ENCODE results near the gene PTPN1.

The PTPN1 gene

DNA sequence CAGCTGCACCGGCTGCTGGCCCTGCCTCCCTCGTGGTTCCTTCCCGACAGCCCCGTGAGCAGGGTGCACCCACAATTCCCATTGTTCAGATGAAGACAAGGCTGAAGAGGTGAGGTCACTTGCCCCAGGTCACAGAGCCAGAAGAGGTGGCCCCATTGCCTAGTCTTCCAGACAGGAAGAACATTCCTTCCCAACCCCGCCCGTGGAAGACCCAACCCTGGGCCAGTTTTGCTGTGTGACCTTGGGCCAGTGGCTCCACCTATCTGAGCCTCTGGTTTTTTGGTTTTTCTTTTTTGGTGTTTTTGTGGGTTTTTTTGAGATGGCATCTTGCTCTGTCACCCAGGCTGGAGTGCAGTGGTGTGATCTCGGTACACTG lies 119.5 kb downstream of the PTPN1 start:
- Histone ChIP-seq H3K9ac (ENCODE audit: low read length) (no peak overlapping the region), H3K4me3 (ENCODE audit: low read depth, low read length, poor library complexity, severe bottlenecking) (no peak overlapping the region), H3K4me1 (ENCODE audit: insufficient read depth, low read length, severe bottlenecking) (no peaks in the 10 kb centered on the region), H4K20me1 (ENCODE audit: insufficient read depth, low read length) (no peaks in the 10 kb centered on the region), H3K9me3 (ENCODE audit: low read length) (no peaks in the 10 kb centered on the region), H3K4me2 (ENCODE audit: low read length) (no peak overlapping the region), H3K27me3 (ENCODE audit: insufficient read depth, low read length) (peaks cover 6% of the 10 kb centered on the region; the same call in 1 of the 2 replicates), H3K36me3 (ENCODE audit: insufficient read depth, low read length) (no peaks in the 10 kb centered on the region), H3K27ac (ENCODE audit: low read depth, low read length, poor library complexity, severe bottlenecking) (no peak overlapping the region), H3F3A (ENCODE audit: insufficient read depth, low read length) (no peaks in the 10 kb centered on the region), H3K9me2 (ENCODE audit: low read depth, low read length) (no peaks in the 10 kb centered on the region), H2AFZ (ENCODE audit: low read length) (no peak overlapping the region), H3K79me2 (ENCODE audit: insufficient read depth, low read length) (no peaks in the 10 kb centered on the region)
- TF ChIP-seq, protein P1, sequence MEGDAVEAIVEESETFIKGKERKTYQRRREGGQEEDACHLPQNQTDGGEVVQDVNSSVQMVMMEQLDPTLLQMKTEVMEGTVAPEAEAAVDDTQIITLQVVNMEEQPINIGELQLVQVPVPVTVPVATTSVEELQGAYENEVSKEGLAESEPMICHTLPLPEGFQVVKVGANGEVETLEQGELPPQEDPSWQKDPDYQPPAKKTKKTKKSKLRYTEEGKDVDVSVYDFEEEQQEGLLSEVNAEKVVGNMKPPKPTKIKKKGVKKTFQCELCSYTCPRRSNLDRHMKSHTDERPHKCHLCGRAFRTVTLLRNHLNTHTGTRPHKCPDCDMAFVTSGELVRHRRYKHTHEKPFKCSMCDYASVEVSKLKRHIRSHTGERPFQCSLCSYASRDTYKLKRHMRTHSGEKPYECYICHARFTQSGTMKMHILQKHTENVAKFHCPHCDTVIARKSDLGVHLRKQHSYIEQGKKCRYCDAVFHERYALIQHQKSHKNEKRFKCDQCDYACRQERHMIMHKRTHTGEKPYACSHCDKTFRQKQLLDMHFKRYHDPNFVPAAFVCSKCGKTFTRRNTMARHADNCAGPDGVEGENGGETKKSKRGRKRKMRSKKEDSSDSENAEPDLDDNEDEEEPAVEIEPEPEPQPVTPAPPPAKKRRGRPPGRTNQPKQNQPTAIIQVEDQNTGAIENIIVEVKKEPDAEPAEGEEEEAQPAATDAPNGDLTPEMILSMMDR (IDR thresholded peaks at IDR 0.05; ENCODE audit: low read length), result no peak
- no peak for TF ChIP-seq EZH2 (IDR thresholded peaks at IDR 0.05; ENCODE audit: borderline replicate concordance, low read length)

DNA sequence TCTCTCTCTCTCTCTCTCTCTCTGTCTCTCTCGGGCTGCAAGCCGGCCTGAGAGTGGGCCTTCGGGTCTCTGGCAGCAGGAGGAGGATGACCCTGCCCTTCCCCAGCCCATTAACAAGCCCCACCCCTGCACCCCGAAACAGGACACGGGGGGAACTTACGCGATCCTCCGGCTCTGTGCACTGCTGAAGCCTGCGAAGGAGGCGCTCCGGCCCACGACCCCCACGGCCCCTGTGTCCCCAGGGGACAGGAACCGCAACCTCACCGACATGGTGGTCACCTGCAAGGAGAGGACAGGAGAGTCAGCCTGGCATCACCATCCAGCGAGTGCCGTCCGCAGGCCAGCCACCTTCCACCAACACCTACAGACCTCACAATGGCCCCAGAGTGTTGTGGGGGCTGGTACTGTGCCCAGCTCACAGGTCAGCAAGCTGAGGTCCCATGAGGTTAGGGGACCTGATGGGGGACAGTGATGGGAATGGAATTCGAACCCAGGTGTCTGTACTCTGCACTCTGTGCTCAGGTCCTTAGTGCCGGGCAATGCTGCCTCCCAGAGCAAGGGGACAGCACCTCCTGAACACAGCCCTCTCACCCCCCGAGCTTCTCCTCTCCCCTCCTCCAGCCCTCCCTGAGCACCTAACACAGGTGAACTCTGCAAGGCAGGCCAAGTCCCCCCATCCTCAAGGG lies 120.5 kb downstream of the PTPN1 start:
- H3K27me3 ChIP-seq (ENCODE audit: insufficient read depth, low read length), result peaks cover 6% of the 10 kb centered on the region; the same call in 1 of the 2 replicates
- TF ChIP-seq, protein P1 (IDR thresholded peaks at IDR 0.05; ENCODE audit: low read length), result no peak
- no peak for TF ChIP-seq EZH2 (IDR thresholded peaks at IDR 0.05; ENCODE audit: borderline replicate concordance, low read length)
- no peak overlapping the region for H3K27ac ChIP-seq (ENCODE audit: low read depth, low read length, poor library complexity, severe bottlenecking)
- no peak overlapping the region for H3K4me3 ChIP-seq (ENCODE audit: low read depth, low read length, poor library complexity, severe bottlenecking)
- H2AFZ ChIP-seq (ENCODE audit: low read length), result no peak overlapping the region
- H3K4me2 ChIP-seq (ENCODE audit: low read length), result no peak overlapping the region
- H3K9me3 ChIP-seq (ENCODE audit: low read length), result no peaks in the 10 kb centered on the region
- no peaks in the 10 kb centered on the region for H3K4me1 ChIP-seq (ENCODE audit: insufficient read depth, low read length, severe bottlenecking)
- H3K36me3 ChIP-seq (ENCODE audit: insufficient read depth, low read length), result no peaks in the 10 kb centered on the region
- no peak overlapping the region for H3K9ac ChIP-seq (ENCODE audit: low read length)
- no peaks in the 10 kb centered on the region for H3F3A ChIP-seq (ENCODE audit: insufficient read depth, low read length)
- H4K20me1 ChIP-seq (ENCODE audit: insufficient read depth, low read length), result no peaks in the 10 kb centered on the region
- no peaks in the 10 kb centered on the region for H3K79me2 ChIP-seq (ENCODE audit: insufficient read depth, low read length)
- no peaks in the 10 kb centered on the region for H3K9me2 ChIP-seq (ENCODE audit: low read depth, low read length)

DNA sequence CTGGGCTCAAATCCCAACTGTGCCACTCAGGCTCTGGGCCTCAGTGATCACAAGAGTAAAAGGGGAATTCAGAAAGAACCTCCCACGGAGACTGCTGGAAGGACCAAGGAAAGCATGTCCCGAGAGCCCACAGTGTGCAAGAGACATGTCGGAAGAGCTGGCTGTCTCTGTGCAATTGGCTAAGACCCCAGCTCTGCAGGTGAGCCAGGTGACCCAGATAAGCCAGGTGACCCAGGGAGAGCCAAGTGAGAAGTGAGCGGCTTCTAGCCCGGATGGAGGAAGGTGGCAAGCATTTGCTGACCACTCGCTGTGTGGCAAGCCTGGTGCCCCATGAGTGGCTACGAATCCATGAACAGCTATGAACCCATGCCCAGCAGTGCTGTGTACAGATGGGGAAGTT lies 122.1 kb downstream of the PTPN1 start:
- Histone ChIP-seq H3K27me3 (ENCODE audit: insufficient read depth, low read length) (peaks cover 6% of the 10 kb centered on the region; the same call in 1 of the 2 replicates), H3K9me3 (ENCODE audit: low read length) (no peaks in the 10 kb centered on the region), H4K20me1 (ENCODE audit: insufficient read depth, low read length) (no peaks in the 10 kb centered on the region), H3K36me3 (ENCODE audit: insufficient read depth, low read length) (no peaks in the 10 kb centered on the region), H3K9ac (ENCODE audit: low read length) (no peak overlapping the region), H3K4me1 (ENCODE audit: insufficient read depth, low read length, severe bottlenecking) (no peaks in the 10 kb centered on the region), H3K4me2 (ENCODE audit: low read length) (no peak overlapping the region), H3K79me2 (ENCODE audit: insufficient read depth, low read length) (no peaks in the 10 kb centered on the region), H3K4me3 (ENCODE audit: low read depth, low read length, poor library complexity, severe bottlenecking) (no peak overlapping the region), H3K9me2 (ENCODE audit: low read depth, low read length) (no peaks in the 10 kb centered on the region), H3F3A (ENCODE audit: insufficient read depth, low read length) (no peaks in the 10 kb centered on the region), H3K27ac (ENCODE audit: low read depth, low read length, poor library complexity, severe bottlenecking) (no peak overlapping the region), H2AFZ (ENCODE audit: low read length) (no peak overlapping the region)
- TF ChIP-seq EZH2 (IDR thresholded peaks at IDR 0.05; ENCODE audit: borderline replicate concordance, low read length), result no peak
- TF ChIP-seq, protein P1 (IDR thresholded peaks at IDR 0.05; ENCODE audit: low read length), result no peak
